HG03159 (cell line): ENCODE results near the gene PPP2R1B.

Experiments
- ATAC-seq: cut with Tn5 transposase; IDR thresholded peaks from one replicate; pipeline ENCODE4 v1.9.1; 2021; ENCODE audit warnings: mild to moderate bottlenecking, moderate library complexity; ENCODE audit not compliant: unreplicated experiment

The PPP2R1B gene

DNA sequence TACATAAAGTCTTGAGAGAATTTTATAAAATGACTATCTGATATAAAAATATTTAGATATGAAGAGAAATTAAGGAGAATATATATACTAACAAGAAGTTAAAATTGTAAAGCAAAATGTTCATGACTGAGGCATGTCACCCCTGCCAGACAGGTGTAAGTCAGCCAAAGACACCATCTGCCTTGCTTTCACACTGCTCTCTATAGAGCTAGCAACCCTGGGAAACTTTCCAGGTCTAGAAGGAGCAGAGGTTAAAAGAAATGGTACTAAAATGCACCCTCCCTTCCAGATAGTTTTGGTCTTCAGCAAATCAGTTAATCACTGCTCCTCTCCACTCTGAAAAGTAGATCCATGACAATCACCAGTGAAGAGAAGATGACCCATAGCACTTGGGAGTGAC is 16.5 kb downstream of the PPP2R1B start:
- ATAC-seq: no peak

DNA sequence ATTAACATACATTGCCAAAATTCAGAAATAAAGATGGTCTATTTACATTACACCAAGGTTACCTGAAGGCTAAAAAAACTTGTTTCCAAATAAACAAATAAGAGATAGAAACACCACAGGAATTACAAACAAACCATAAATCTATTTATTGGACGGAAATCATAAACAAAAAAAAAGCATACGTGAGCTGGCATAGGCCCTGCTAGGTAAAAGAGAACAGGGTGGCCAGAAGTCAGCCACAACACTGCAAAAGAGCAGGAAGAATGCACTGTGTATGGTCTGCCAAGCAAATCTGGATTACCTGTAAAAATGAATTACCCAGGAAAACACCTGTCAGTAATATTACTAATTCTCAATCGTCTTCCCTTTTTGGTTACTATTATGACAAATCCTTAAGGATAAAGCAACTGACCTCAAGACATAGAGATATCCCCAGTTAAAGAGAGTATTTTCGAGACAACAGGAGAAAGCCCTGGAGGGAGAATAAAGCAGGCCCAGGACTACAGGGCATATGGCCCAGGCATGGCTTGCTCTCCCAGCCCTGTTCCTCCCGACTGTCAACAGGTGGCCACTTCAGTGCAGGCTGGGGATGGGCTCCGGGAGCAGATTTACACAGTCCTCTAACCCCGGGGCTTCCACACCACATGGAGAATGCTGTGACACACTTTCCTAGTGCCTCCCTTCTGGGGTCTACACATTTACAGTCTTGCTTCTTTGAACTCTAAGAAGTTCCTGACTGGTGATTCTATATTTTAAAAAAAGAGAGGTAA is 18.0 kb downstream of the PPP2R1B start:
- ATAC-seq: no peak

DNA sequence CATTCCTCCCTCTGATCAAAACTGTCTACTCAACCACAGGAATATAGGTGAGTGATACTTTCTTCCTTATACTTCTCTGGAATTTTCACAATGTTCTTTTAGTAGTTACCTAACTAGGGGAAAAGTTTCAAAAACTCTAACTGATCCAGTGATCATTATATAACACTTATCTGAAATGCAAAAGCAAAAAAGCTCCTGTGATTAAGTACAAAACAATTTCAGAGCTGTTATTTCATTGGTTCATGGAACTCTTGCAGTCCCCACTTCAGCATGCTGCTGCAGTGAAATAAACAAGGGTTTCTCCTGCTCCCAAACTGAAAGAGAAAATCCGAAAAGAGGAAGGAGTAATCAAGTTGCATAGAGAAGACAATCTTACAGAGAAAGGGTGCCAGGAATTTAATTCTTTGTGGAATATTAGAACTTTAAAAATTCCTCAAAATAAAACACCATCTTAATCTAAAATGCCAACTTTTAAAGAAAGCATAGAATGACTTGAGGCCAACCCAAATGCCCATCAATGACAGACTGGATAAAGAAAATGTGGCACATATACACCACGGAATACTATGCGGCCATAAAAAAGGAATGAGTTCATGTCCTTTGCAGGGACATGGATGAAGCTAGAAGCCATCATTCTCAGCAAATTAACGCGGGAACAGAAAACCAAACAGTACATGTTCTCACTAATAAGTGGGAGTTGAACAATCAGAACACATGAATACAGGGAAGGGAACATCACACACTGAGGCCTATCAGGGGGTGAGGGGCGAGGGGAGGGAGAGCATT is 20.3 kb downstream of the PPP2R1B start:
- no peak for ATAC-seq

DNA sequence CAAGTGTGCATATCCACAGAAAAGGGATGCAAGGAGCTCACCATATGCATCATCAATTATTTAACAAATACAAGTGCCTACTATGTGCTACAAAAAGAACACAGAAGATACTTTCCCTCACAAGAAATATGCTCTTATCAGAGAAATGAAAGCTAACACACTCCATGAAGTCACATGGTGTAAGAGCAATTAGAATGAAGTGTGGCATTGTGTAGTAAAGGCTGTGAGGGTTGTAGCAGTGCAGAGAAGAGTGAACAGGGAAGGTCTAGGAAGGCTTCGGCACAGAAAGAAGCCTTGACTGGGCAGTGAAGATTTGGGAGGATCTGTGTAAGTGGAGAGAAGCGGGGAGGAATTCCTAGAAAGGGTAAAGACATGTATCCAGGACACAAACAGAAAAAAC is 22.5 kb downstream of the PPP2R1B start:
- no peak for ATAC-seq

DNA sequence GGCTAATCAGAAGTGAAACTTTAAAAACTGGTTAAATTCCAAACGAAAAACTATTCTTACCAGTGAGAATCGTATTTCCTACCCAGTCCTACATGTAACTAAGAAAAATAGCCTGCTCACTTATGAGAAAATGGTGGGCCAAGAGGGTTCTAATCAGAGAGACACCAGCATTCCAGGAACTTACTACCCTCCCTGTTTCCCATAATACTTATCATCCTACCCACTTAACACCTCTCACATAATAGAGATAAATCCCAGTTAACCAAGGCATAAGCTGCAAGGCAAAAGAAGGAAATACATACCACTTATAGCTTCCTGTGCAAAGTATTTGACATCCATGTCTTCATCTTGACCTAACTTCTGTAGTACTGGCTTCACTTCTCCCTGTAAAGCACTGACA is 24.4 kb downstream of the PPP2R1B start:
- ATAC-seq: no peak

DNA sequence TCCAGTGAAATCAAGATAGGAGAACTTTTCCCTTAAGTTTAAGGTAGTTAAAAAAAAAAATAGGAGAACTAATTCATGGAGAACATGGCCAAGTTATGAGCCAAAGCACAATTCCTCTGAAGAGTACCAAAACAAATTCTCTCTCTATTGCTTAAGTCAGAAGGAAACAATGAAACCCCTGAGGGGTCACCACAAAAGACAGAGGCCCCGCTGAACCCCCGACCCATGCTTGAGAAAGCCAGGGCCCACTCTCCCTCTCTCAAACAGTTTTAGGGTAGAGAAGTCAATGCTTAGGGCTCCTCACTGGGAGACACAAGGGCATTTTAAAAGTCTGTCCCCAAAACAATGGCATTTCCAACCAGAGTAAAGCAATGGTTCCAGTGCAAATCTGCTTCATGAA is 26.9 kb downstream of the PPP2R1B start:
- no peak for ATAC-seq

DNA sequence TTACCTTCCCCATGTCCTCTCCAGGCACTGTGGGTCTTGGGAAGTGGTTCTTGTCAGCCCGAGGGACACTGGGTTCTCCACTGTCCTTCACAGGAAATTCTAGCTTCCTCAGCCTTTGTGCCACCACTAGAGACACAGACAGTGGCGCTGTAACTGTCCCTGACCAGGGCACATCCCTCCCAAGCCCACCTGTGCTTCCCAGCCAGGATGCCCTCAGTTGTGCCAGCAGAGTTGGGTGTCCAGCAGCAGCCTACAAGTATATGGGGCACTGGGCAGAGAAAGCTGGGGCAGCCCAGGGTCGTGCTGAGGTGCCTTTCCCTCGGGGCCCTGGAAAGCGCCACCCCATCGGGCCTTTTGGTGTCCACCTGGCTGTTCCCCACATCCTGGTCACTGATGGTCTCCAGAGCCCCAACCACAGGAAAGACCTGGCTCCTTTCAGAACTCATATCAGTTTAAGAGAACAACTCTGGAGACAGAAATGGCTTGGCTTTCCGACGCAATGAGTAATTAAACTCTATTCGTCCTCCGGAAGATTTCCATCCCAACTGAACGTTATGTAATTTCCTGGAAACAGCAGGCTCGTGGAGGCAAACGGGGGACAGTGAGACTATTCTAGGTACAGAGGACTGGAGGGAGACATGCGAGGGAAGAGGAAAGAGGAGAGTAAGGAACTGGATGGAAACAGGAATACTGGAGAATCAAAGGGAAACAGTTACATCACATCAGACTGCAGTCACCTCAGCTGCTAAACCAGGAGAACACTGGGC is 28.6 kb downstream of the PPP2R1B start:
- ATAC-seq: no peak

DNA sequence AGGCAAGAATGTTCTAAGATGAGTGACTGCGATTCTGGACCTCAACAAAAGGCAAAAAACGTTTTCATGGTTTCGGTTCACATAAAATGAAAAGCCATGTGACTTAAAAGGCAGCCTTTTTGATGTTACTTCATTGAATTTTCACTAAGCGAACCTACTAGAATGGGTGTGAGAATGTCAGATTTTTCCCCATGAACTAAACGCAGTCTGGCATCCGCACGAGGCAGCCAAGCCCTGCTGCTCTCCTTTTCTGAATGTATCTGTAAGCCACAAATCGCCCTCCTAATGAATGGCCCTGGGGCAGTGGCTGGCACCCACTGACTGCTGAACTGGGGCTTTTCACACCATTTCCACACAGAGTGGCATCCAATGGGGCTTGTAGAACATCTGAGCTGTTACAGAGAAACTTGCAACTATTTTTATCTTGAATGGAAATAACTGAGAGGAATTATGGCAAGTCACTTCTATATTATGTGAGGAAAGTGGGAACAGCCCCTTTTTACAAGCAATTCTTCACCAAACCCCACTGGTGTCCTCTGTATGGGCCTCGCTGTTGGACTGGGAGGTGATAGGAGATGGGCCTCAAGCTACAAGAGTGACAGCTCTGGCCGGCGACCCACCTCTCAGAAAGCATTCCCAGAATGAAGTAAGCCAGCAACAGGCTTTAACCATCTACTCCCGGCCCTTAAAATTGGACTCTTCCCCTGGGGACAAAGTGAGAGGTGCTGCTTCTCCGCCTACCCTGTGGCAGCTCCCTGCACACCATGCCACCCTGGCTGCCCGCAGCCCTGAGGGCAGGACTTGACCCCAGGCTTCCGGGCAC is 29.4 kb downstream of the PPP2R1B start:
- no peak for ATAC-seq

DNA sequence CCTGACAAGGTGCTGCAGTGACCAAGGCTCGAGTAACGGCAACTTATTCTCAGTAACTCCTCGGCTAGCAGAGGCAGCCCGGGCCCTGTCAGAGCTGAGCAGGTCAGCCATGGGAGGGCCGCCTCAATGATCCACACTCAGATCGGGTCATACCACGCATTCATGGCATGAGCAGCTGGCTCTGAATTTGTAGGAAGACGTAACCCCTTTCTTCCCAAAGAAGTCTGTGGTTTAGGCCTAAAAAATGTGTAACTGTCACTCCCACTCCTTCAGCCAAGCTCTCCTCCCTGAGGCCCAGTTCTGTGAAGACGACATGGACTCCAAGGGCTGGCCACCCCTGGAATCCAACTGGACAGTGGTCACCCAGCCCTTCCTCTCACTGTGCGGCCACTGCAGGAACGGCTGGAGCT is 30.0 kb downstream of the PPP2R1B start:
- no peak for ATAC-seq

DNA sequence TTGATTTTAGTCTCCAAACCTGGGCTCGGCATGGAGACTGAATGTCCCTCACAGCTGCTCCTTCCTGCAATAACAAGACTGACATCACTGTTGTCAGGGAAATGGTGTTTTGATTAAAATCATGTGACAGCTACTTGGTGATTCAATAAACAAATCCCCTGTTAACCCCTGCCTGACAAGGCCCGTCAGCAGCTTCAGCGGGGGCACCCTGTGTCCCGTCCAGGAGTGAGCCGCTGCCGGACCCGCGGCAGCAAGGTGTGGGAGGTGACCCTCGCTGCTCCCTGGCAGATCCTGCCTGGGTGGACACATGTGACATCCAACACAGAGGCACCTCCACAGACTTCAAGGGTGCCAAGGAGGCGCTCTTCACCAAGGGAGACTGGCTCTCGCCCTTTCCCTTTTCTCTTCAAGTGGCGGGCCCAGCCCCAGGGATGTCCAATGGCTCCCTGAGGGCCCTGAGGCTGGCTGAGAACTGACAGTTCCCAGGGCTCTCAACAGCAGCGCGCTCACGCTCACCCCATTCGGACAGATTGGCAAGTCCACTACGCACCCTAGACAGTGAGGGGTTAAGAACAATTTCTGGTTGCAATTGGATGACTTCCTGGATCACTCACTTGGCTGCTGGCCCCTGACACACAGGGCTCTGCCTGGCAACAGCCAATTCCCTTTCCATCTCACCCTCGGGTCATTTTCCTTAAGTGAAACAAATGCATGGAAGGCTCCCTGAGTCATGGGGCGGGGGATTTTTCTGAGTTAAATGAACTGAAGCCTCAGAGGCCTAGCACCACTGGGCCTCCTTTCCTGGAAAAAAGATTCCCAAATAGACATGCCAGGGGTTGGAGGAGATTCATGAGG is 30.7 kb downstream of the PPP2R1B start:
- ATAC-seq: no peak

DNA sequence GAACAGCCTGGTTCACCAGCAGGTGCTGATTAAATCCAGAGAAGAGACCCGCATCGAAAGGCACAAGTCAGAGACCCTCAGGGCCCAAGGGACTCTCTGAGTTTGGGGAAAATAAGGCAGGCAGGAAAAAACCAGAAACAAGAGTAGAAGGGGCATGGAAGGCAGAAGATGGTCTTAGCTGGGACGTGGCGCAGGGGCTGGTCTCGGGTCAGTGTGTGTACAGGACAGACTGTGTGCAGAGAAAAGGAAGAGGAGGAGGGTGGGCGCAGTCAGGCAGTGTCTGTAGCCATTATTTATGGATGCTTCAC is 31.3 kb downstream of the PPP2R1B start:
- no peak for ATAC-seq

DNA sequence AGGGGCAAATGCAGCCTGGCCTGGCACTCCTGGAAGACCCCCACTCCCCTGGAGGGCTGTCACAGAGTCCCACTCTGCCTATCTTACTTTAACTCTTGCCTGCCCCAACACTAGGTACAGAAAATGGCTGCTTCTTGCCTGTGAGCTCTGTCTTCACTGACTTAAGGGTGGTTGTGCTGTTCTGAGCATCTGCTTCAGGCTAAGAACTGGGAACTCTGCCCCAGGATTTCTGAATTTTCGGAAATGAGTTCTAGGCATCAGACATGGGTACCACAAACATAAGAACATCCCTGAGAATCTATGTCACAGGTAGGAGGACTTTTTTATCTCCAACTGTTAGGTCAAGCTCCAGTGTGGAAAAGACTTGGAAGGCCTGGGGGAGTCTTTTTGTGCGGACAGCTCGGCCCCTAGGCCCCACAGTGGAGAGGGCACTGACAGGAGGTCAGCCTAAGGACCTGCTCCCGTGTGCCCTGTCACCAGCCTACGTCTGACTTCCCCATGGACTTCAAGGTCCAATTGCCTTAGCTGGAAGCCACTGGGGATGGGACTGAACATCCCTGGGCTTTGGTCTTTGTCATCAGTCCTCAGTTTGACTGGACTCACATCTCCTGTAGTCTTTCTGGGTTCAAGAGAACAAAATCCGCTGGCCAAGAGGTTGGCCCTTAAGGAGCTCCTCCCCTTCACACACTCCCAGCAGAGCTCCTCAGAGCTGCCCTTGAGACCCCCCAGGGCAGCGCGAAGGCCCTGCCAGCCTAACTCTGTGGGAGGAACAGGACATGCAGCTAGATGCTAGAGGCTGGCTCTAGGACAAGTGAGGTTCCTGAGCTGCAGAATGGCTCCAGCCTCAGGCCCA is 31.9 kb downstream of the PPP2R1B start:
- no peak for ATAC-seq

DNA sequence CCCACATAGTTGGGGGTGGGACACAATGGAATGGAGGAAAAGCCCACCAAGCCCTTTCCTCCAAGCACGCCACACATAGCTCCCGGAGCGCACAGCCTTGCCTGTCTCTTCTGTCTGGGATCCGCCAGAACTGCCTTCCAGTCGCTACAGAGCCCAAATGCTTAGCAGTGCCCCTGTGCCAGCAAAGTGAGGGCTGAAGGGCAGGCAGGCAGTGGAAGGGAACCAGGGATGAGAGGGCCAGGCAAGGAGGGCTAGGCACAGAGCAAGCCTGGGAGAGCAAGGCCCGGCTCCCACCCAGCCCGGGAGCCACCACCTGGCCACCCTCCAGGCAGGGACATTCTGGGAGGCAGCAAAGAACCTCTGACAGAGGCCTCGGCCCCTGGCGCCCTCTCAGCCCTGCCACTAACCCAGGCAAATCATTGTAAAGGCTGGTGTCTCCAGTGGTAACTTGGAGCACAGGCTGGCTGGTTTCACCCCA is 32.5 kb downstream of the PPP2R1B start:
- ATAC-seq: no peak

DNA sequence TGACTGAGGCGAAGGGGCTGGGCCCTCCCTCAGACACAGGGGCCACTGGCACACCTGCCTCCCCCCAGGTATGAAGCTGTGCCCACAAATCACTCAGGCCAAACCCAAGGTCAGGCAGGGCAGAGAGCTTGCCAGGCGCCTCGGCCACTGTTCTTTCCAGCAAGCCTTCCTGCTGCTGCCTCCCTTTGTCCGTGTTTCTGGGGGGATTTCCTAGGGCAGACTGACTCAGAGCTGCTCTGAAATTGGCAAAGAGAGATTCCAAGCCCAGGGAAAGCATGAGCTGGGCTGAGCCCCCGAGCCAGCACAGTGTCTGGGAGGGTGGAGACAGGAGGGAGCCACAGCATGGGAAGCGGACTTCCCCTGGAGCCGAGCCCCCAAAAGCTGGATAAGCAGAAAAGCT is 33.2 kb downstream of the PPP2R1B start:
- no peak for ATAC-seq

DNA sequence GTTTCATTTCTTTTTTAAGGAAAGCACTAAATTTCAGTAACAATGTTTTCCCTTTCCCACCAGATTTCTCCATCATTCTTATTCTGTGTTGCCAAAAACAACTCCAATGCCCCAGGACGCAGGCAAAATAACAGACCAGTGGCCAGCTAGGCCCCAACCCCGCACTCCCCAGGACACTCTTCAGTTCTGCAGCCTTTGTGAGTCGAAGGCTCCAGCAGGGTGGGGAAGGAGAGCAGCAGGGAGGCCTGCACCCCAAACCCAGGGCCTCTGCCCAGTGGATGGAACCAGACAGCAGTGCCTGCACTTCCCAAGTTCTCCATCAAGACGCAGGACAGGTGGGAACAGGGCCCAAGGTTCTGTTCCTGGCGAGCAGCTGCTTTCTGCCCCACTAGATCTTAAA is 34.4 kb downstream of the PPP2R1B start:
- ATAC-seq: no peak

DNA sequence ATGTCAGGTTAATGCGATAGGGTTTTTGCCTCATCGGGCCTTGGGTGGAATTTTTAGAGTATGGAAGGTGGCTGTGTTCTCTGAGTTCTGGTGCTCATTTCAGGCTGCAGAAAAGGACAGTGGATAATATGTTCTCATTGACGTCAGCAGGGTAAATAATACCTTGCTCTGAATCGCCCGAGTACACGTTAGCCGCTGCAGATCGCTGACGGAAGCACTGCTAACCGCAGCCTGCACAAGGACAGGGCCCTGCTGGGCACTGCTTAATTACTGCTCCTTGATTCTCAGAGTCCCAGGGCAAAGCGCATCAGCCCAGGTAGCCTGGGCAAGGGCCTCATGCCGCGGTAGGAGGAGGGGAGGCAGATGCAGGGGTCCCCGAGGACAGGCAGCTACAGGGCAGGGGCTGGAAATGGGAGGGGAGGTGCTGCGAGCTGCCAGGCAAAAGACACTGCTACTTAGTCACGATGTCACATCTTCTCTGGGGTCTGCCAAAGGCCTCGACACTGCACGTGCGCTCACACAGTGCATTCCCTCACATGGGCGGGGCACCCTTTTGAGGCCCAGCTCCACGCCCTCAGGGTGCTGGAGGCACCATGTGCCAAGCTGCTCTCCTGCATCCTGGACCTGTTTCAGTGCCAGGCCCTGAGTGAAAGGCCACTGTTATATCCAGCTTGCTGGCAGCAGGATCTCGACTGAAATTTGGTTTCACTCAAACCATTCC is 35.2 kb downstream of the PPP2R1B start:
- no peak for ATAC-seq

DNA sequence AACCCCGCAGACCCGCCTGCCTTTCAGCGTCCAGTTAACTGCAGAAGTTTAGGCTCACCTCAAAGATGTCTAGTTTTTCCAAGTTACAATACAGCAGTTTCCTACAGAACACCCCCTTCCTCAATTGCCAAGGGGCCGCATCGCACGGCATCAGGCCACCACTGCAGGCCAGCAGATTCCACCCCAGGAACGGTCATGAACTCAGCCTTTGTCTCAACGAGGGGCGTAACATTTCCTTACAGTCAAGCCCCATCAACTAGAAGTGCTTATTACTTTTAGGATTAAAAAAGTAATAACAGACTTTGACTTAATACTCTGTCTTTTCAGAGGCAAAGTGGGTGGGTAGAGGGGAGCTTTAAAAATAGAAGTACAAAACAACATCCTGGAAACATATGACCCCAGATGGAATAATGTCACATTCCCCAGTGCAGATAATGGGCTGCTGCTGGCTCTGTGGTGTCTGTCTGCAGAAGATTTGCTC is 36.3 kb downstream of the PPP2R1B start:
- no peak for ATAC-seq
